Activated T-cell treated with anti-CD3 and anti-CD28 coated beads, Interleukin-2, amount 50 U/mL, for 1 hour (primary cell): ENCODE data around the gene TBC1D16.
"Not testable (repeated sequence)": the region's sequence is repeated elsewhere in the genome, so short reads cannot be mapped to it uniquely, and the experiment has no call there.

Experiments used
- DNase-seq: peaks from one replicate; pipeline ENCODE4 v3.0.0-alpha.2; 2020

TBC1D16 gene

DNA sequence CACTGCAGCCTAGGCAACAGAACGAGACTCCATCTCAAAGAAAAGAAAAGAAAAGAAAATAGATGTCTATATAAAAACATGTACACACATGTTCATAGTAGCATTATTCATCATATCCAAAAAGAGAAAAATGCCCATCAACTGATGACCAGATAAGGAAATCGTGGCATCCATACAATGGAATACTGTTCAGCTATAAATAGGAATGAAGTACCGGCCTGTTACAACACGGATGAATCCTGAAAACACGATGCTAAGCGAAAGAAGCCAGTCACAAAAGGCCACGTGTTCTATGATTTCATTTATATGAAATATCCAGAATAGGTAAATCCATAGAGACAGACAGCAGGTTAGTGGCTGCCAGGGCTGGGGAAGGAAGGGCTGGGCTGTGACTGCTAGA is 65.8 kb downstream of the TBC1D16 start:
- DNase-seq: no peak

DNA sequence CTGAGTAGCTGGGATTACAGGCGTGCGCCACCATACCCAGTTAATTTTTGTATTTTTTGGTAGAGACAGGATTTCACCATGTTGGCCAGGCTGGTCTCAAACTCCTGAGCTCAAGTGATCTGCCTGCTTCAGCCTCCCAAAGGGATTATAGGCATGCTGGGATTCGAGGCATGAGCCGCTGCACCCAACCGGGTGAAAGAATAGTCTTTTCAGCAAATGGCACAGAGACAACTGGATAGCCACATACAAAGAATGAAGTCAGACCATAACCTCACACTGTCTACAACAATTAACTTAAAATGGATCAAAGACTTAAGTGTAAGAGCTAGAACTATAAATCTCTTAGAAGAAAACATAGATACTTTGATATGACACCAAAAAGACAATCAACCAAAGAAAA is 67.6 kb downstream of the TBC1D16 start:
- DNase-seq: no peak

DNA sequence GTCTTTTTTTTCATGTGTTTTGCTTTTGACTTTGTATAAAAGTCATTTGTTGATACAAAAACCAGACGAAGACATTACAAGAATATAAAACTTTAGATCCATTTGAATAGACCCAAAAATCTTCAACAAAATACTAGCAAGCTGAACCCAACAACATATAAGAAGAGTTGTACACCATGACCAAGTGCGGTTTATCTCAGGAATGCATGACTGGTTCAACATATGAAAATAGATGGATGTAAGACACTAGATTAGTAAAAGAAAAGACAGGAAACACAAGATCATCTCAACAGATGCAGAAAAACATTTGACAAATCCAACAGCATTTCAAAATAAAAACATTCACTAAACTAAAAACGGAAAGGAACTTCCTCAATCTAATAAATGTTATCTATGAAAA is 69.0 kb downstream of the TBC1D16 start:
- DNase-seq: no peak

DNA sequence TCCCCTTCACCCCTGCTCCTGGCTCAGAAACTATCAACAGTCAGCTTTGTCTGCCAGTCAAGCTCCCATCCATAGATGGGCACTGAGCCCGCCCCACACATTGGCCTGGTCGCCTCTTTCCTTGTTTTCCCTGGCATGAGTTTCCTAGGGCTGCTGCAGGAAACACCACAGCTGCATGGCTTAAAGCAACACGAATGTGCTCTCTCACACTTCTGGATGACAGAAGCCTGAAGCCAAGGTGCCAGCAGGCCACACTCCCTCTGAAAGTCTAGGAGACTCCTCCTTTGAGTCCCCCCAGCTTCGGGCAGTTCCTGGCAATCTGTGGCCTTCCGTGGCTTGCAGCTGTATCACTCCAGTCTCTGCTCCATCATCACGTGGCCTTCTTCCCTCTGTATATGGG is 69.9 kb downstream of the TBC1D16 start:
- no peak for DNase-seq

DNA sequence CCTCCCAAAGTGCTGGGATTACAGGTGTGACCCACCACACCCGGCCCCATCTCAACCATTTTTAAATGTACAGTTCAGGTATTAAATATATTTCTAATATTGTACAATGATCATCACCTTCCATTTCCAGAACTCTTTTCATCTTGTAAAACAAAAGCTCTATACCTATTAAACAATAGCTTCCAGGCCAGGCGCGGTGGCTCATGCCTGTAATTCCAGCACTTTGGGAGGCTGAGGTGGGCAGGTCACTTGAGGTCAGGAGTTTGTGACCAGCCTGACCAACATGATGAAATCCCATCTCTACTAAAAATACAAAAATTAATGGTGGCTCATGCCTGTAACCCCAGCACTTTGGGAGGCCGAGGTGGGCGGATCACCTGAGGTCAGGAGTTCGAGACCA is 73.2 kb downstream of the TBC1D16 start:
- not testable (repeated sequence) for DNase-seq

DNA sequence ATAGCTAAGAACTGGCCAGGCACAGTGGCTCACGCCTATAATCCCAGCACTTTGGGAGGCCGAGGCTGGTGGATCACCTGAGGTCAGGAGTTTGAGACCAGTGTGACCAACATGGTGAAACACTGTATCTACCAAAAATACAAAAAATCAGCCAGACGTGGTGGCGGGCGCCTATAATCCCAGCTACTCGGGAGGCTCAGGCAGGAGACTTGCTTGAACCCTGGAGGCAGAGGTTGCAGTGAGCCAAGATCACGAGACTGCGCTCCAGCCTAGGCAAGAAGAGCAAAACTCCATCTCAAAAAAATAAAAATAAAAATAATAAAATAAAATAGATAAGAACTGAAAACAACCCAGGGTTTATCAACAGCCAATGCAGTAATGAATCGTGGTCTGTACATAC is 74.1 kb downstream of the TBC1D16 start:
- DNase-seq: not testable (repeated sequence)

DNA sequence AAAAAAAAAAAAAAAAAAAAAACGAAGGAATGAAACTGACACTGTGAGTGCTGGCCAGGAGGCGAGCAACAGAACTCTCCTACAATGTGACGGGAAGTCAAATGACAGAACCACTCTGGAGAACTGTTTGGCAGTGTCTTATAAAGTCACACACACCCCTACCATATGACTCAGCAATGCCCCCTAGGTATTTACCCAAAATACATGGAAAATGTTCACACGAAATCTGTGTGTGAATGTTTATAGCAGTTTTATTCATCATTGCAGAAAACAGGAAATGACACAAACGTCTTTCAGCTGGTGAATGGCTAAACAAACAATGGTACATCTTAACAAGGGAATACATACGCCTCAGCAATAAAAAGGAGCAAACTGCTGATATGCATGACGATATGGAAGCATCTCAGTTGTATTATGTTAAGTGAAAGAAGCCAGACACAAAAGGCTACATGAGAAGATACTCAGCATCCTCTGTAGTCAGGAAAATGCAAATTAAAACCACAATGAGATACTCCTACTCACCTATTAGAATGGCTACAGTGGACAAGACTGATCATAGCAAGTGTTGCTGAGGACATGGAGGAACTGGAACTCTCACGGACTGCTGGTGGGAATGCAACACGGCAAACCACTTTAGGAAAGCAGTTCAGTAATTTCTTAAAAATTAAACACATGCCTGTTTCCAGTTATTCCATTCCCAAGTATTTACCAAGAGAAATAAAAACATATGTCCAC is 74.7 kb downstream of the TBC1D16 start:
- DNase-seq: no peak

DNA sequence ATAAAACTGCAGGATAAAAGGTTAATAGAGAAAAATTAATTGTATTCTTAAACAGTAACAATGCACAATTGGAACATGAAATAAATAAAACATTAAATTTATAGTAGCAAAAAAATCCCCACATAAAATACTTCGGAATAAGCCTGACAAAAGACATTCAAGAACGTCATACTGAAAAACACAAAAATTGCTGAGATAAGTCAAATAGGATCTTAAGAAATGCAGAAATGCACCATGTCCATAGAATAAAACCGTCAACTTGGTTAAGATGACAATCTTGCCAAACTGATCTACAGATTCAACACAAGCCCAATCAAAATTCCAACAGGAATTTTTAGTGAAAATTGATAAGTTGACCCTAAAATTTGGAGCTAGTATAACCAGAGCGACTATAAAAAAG is 76.6 kb downstream of the TBC1D16 start:
- no peak for DNase-seq

DNA sequence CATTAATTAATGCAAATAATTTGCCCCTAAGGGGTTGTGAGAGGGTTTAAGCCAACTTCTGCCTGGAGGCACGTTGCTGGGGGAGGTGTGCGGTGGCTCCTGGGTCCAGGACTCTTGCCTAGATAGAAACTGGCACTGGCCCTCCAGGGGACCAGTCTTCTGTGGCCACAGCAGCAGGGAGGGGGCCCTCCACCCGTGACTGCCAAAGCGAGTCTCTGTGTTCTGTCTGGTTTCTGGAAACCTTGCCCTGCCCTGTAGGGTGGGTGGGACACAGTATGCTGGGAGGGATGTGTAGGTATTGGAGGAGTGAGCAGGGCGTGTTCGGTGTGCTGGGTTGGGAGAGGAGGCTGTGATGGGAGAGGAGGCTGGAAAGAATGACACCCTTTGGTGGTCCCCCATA is 78.8 kb downstream of the TBC1D16 start:
- no peak for DNase-seq

DNA sequence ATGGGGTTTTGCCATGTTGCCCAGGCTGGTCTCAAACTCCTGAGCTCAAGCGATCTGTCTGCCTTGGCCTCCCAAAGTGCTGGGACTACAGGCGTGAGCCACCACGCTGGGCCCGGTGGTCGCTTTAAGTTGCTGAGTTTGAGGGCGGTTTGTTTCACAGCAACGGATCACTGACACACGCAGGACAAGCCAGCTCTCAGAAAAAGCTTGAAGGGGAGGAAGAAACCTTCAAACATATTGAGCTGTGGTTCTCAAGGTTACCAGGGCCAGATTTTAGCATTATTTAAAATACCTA is 79.3 kb downstream of the TBC1D16 start:
- not testable (repeated sequence) for DNase-seq

DNA sequence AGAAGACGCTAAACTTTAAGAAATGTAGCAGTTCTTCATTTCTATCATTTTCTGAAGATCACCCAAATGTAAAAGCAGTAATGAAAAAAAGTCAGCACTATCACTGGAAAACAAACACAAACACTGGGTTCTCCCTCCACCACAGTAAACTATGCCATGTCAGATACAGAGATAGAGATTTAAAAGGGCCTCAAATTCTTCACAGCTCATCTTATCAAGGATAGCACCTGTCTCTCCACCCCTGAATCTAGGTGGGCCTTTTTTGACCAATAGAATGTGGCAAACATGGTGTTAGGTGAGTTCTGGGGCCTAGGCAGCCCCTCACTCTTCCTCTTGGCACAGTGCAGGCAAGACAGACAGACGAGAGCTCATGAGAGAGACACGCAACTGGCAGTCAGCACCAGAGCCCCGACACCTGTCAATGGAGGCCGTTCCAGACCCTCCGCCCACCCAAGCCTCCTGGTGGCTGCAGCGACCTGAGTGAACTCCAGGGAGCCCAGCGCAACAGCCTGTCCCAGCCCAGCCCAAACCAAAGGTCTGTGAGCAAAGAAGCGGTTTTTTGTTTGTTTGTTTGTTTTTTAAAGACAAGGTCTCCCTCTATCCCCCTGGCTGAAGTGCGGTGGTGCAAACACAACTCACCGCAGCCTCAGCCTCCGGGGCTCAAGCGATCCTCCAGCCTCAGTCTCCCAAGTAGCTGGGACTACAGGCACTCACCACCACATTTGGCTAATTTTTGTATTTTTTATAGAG is 79.8 kb downstream of the TBC1D16 start:
- DNase-seq: no peak

DNA sequence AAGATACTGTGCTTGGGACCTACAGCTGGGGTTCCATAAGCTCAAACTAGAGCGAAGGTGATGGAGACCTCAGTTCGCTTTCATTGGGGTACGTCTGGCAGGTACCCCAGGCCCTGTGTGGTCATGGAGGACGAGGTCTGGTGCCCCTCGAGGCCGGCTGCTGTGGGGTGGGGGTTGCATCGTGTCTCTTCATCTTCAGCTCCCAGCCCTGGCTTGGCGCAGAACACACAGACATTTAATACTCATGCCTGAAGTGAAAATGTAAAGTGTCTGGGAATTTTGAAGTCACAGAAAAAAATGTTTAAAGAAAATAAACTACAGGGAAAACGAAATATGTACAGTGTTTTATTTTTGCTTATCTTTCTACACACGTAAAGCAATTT is 80.5 kb downstream of the TBC1D16 start:
- DNase-seq: no peak

DNA sequence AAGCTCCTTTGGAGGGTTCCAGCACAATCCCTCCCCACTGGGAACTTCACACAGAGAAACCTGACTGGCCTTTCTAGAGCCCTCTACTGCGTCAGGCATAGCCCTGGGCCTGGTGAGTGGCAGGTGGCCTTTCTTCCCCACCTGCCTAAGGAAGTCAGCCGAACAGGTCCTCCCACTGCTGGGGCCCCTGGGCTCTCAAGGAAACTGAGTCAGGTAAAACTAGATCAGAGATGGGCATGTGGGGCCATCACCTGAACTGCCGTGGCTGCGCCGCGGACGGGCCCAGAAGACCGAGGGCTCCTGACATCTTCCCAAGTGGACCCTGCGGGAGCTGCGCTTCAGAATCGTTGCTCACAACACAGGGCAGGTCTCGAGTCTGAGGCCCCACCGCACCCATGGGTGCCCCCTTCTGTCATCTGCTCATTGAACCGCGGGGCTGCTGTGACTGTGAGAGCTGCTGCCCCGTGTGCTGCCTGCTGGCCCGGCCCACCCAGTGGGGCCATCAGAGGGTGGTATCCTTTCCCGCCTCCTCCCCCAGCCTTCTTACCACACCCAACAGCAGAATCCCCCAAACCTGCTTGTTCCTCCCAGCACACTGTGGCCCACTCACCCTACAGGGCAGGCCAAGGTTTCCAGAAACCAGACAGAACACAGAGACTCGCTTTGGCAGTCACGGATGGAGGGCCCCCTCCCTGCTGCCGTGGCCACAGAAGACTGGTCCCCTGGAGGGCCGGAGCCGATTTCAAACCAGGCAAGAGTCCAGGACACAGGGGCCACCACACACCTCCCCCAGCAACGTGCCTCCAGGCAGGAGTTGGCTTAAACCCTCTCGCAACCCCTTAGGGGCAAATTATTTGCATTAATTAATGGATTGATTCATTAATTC is 81.1 kb downstream of the TBC1D16 start:
- no peak for DNase-seq

DNA sequence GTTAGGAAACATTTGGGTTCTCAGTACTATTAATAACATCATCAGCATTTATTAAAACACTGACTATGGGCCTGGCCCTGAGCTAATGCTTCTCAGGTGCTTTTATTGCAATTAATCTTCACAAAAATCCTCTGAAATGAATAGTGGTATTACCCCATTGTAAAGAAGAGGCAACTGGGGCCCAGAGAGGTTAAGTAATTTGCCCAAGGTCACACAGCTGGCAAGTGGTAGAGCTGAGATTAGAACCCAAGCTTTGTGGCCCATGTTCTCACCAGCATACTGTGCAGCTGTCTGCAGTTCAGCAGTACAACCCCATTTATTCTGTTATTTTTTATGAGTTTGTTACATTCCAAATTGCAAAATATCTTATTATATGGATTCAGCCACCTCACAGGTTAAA is 82.3 kb downstream of the TBC1D16 start:
- no peak for DNase-seq

DNA sequence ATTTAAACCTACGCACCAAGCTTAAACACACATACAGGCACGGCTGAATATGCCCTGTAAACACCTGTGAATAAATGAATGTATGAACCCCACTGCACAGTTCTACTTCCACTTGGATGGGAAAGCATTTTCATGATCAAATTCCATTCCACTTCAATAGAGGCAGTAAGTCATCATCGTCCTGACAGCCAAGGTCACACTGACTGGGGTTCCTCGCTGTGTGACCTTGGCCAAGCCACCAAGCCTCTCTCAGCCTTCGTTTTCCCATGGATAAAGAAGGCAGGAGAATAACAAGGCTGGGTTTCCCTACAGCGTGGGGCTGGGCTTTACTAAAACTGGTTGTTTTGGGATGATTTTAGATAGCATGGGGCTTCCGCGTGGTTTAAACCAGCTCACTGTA is 82.8 kb downstream of the TBC1D16 start:
- DNase-seq: no peak

DNA sequence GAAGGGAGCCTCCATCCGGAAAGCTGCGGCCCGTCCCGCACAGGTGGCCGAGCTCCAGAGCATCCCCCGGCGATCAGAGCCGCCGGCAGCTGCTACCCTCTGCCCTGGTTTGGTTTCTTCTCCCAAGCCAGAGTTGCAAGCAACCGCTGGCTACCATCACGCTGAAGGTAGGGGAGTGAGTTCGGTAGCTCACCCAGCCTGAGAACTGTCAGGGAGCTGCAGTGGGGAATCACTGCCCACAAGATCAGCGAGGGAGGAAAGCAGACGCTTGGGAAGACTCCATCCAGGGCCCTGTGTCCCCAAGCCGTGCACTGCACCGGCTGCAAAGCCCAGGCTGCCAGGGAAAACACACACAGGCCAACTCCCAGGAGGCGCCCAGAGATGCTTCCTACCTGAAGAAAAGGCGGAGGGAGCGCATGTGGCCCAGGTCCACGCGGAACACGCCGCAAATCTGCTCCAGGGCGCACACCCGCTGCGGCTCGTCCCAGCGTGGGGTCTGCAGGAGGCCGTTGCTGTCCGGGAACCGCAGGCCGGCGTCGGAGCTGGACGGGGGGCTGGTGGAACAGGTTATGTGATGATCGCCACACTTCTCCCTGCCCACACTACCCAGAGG is 83.3 kb downstream of the TBC1D16 start:
- no peak for DNase-seq

DNA sequence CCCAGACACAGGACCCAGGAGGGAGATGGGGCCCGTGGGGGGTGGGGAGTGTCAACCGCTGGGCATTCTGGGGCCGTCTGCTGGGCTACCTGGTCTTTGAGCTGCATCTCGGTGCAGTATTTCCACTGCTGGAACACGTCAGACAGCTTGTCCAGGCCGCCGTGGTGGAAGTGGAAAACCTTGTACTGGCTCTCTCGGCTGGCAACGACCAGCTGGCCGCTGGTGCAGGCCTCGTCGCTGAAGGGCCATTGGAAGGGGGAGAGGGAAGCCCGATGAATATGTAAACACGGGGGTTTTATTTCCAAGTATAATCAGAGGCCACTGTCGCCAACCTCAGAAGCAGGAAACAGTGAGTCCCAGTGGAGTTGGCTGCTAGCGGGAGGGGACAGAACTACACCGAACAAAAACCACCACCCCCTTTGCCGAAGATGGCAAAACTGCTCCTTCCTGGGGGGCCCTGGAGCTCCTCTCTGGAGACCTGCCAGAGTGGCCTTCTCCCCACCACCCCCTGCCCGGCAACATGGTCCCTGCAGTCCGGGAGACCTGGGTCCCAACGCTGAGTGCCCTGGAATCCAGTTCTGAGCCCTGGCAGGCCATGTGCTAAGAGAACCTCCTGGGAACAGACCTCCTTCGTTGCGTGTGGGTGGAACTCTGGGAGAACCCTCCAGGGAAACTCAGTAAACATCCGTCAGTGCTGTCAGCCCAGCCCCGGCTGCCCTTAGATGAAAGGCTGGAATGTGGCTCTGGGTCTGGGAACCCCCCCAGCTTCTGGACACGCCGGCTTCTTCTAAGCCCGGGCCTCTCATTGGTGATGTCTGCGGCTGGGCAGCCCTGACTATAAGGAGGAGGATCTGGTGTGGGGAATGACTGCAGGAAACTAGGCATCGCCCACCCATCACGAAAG is 84.1 kb downstream of the TBC1D16 start:
- DNase-seq: no peak

DNA sequence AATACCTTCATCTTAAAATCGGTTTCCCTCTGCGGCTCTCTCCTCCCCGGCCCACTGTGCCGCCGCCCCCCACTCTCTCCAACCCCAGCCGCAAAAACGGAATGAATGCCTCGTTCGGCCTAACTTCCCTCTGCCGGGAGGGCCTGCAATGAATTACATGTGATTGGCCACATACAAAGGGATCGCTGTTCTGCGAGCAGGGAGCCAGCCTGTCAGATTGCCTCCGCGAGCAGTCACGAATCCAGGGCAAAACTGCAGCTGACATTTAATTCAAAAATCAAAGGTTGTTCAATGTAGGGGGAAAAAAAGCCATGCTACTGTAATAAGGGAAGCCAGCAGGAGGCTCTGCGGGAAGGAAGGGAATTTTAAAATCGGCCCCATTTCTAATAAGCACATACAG is 84.9 kb downstream of the TBC1D16 start:
- no peak for DNase-seq

DNA sequence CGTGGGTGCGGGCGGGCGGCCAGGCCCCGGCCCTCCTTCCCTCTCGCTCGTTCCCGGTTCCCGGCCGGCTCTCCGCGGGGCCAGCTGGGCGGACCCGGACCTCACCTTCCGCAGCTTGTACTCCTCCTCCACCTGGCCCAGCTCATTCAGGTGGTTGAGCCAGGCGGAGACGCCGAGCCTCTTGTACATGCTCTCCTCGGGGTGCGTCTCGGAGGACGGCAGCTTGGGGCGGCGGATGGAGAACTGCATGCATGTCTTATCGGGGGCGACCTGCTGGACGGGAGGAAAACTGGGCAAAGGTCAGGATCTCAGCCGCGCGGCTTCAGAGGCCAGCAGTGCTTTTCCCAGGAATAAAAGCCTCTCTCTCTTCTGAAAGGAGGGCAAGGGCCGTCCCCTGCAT is 85.4 kb downstream of the TBC1D16 start:
- no peak for DNase-seq

DNA sequence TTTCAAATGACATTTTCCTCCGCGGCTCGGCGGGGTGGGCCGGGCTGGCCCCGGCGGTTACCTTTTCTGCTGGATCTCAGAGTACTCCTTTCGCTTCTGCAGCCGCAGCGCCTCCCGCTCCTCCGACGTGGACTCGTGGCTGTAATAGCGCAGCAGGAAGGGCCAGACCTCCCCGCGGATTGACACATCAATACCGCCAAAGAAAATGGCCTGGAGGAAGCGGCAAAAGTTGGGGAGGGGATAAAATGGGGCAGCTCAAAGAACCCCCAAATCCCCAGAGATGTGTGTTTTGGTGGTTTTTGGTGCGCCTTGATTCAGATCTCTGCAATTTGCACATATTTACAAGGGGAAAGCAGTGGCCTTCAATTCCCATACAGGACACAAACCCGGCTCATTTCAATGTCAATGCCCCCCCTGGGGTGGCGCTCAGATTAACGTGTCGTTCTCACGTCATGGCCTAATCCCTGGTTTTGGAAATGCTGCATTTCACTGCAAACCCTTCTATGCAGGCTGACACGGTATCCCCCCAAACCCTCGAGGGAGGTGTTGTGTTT is 85.9 kb downstream of the TBC1D16 start:
- DNase-seq: no peak

DNA sequence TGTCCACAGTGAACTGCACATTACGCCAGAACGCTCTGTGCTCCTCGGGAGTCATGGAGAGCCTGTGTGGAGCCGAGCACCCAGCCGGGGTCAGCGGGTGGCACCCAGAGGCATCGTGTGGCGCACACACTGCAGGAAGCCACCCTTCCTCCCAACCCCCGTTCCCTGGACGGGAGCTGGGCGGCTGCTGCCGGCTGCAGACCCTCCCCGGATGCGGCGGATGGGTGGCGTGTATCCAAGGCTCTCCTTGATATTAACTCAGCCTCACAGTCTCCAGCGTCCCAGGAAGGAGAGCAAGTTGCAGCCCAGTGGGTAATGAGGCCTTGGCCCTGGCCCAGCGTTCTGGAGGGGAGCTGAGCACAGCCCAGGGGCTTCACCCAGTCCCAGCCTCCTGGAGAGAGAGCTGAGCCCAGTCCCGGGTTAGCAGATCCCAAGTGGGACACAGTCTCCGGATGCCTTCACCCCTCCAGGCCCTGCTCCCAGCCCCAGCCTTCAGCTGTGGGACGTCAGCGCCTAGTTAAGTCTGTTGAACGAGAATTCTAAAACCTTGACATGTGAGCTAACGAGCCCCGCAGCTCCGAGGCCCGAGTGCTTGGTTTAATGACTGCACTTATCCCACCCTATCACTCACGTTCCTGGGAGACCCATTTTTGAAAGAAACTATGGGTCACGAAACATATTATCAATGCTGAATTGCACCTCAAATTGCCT is 86.6 kb downstream of the TBC1D16 start:
- no peak for DNase-seq
